Measurements from ENCODE around the gene ACHE. TPM values are rescaled to one million over a fixed set of nuclear protein-coding genes. Genes with fewer than 3 reads are reported as not detected.

Gene ACHE
- polyA plus RNA-seq, 1 donor from 2014 or later, result not detected

- H3K36me3 Mint-ChIP-seq, result peaks cover 1% of the 10 kb centered on the region
- peaks cover 27% of the 10 kb centered on the region for H3K27me3 Mint-ChIP-seq
- H3K9me3 Mint-ChIP-seq, result no peaks in the 10 kb centered on the region
- peak overlapping the region in 2 of 3 donors; percentile 35 to 58 for H3K27ac Mint-ChIP-seq
- H3K4me3 Mint-ChIP-seq, result peak overlapping the region in 2 of 4 donors; percentile 25 to 85
- peaks cover 17 to 22% (median 19%) of the 10 kb centered on the region in 3 donors for H3K4me1 Mint-ChIP-seq
Measured at GRCh38 chr7:100892364-100893317, 3.0 kb downstream of the ACHE start.

GRCh38 chr7:100891568-100892247 is 4.0 kb downstream of the ACHE start:
- Mint-ChIP-seq H3K27me3 (peaks cover 27% of the 10 kb centered on the region), H3K27ac (peak overlapping the region in 2 of 3 donors; percentile 35 to 58)

GRCh38 chr7:100890653-100891567 is 4.8 kb downstream of the ACHE start:
- Mint-ChIP-seq H3K27ac (peak overlapping the region in 1 of 3 donors; percentile 93), H3K4me3 (peak overlapping the region; percentile 86 to 96 (median 94)), H3K27me3 (peaks cover 21% of the 10 kb centered on the region), H3K36me3 (peaks cover 8% of the 10 kb centered on the region), H3K9me3 (no peaks in the 10 kb centered on the region), H3K4me1 (peaks cover 27 to 29% (median 28%) of the 10 kb centered on the region in 3 donors)

More at GRCh38 chr7:100891568-100892247, 4.0 kb downstream of the ACHE start:
- H3K36me3 Mint-ChIP-seq, result peaks cover 7% of the 10 kb centered on the region
- H3K4me3 Mint-ChIP-seq, result peak overlapping the region in 3 of 4 donors; percentile 57 to 85 (median 65)
- no peaks in the 10 kb centered on the region for H3K9me3 Mint-ChIP-seq
- peaks cover 26 to 28% (median 27%) of the 10 kb centered on the region in 3 donors for H3K4me1 Mint-ChIP-seq

- H3K4me3 Mint-ChIP-seq, result peak within 1 kb of the TSS; percentile 86 to 96 (median 94)
- peaks cover 18% of the 10 kb centered on the region for H3K27me3 Mint-ChIP-seq
- peak within 1 kb of the TSS; percentile 87 to 95 (median 93) for H3K27ac Mint-ChIP-seq
- peaks cover 13% of the 10 kb centered on the region for H3K36me3 Mint-ChIP-seq
- H3K9me3 Mint-ChIP-seq, result no peaks in the 10 kb centered on the region
- H3K4me1 Mint-ChIP-seq, result peaks cover 30 to 38% (median 32%) of the 10 kb centered on the region in 3 donors
Measured at GRCh38 chr7:100888988-100889750, 6.5 kb downstream of the ACHE start, which contains the start of gene UFSP1. Gene UFSP1 (minus strand): TSS chr7:100889715. CDS start chr7:100889271, 444 bp downstream.

GRCh38 chr7:100888291-100888987 is 7.2 kb downstream of the ACHE start:
- no peaks in the 10 kb centered on the region for H3K9me3 Mint-ChIP-seq
- H3K4me3 Mint-ChIP-seq, result peak overlapping the region; percentile 86 to 96 (median 94)
- peaks cover 16% of the 10 kb centered on the region for H3K27me3 Mint-ChIP-seq
- H3K4me1 Mint-ChIP-seq, result peaks cover 30 to 38% (median 32%) of the 10 kb centered on the region in 3 donors
- peak overlapping the region; percentile 87 to 95 (median 93) for H3K27ac Mint-ChIP-seq
- H3K36me3 Mint-ChIP-seq, result peaks cover 13% of the 10 kb centered on the region

GRCh38 chr7:100887516-100888290 is 8.0 kb downstream of the ACHE start:
- peak overlapping the region; percentile 72 to 96 (median 93) for H3K4me3 Mint-ChIP-seq
- peaks cover 13% of the 10 kb centered on the region for H3K36me3 Mint-ChIP-seq
- no peaks in the 10 kb centered on the region for H3K9me3 Mint-ChIP-seq
- H3K4me1 Mint-ChIP-seq, result peaks cover 31 to 38% (median 32%) of the 10 kb centered on the region in 3 donors
- peaks cover 13% of the 10 kb centered on the region for H3K27me3 Mint-ChIP-seq
- peak overlapping the region; percentile 93 to 96 (median 95) for H3K27ac Mint-ChIP-seq

- Mint-ChIP-seq H3K27me3 (peaks cover 10% of the 10 kb centered on the region), H3K36me3 (peaks cover 13% of the 10 kb centered on the region), H3K27ac (peak overlapping the region; percentile 93 to 96 (median 95)), H3K4me1 (peaks cover 31 to 38% (median 32%) of the 10 kb centered on the region in 3 donors), H3K4me3 (peak overlapping the region; percentile 72 to 96 (median 93)), H3K9me3 (no peaks in the 10 kb centered on the region)
Measured at GRCh38 chr7:100886936-100887515, 8.7 kb downstream of the ACHE start.

- Mint-ChIP-seq H3K36me3 (peaks cover 13% of the 10 kb centered on the region), H3K27ac (peak overlapping the region in 2 of 3 donors; percentile 39 to 93), H3K4me3 (peak overlapping the region in 3 of 4 donors; percentile 42 to 93 (median 67)), H3K27me3 (peaks cover 6% of the 10 kb centered on the region), H3K4me1 (peaks cover 30 to 34% (median 31%) of the 10 kb centered on the region in 3 donors), H3K9me3 (no peaks in the 10 kb centered on the region)
Measured at GRCh38 chr7:100886142-100886935, 9.3 kb downstream of the ACHE start.

GRCh38 chr7:100885440-100886141 is 10.1 kb downstream of the ACHE start:
- Mint-ChIP-seq H3K4me1 (peaks cover 30 to 32% (median 32%) of the 10 kb centered on the region in 3 donors), H3K4me3 (peak overlapping the region in 2 of 4 donors; percentile 42 to 81), H3K36me3 (peaks cover 13% of the 10 kb centered on the region), H3K9me3 (no peaks in the 10 kb centered on the region), H3K27me3 (peaks cover 3% of the 10 kb centered on the region), H3K27ac (peak overlapping the region in 1 of 3 donors; percentile 47)

- peaks cover 1% of the 10 kb centered on the region for H3K27me3 Mint-ChIP-seq
Measured at GRCh38 chr7:100884736-100885439, 10.8 kb downstream of the ACHE start.

More at GRCh38 chr7:100884736-100885439, 10.8 kb downstream of the ACHE start:
- Mint-ChIP-seq H3K4me3 (peak overlapping the region in 1 of 4 donors; percentile 42), H3K27ac (peak overlapping the region; percentile 47 to 80 (median 70)), H3K36me3 (peaks cover 13% of the 10 kb centered on the region), H3K9me3 (no peaks in the 10 kb centered on the region), H3K4me1 (peaks cover 29 to 32% (median 31%) of the 10 kb centered on the region in 3 donors)
